Hepatocyte (in vitro differentiated cells): ENCODE data around the gene PPM1K. TPM values are rescaled to one million over a fixed set of nuclear protein-coding genes. Genes with fewer than 3 reads are reported as not detected.

Experiments used
- DNase-seq: peaks from one replicate; pipeline ENCODE4 v3.0.0-alpha.2; 2016; ENCODE audit warnings: low spot score
- H2AFZ ChIP-seq: fragments of 200-600 bp; sonication (generic); 2 replicates; pipeline ENCODE4 v1.6.0; 2016; ENCODE audit warnings: antibody characterized with exemption, mild to moderate bottlenecking
- H3K27ac ChIP-seq: fragments of 200-600 bp; sonication (generic); 2 replicates; pipeline ENCODE4 v1.5.1; 2016; ENCODE audit warnings: mild to moderate bottlenecking
- H3K27me3 ChIP-seq: fragments of 200-600 bp; sonication (generic); 2 replicates; pipeline ENCODE4 v1.6.1; 2016
- H3K36me3 ChIP-seq: fragments of 200-600 bp; sonication (generic); replicated peaks from 2 replicates; pipeline ENCODE4 v1.5.1; 2016; ENCODE audit warnings: low read depth; ENCODE audit not compliant: insufficient read depth
- H3K4me1 ChIP-seq: fragments of 200-600 bp; sonication (generic); 2 replicates; pipeline ENCODE4 v1.5.1; 2016; ENCODE audit warnings: mild to moderate bottlenecking, moderate library complexity; ENCODE audit not compliant: insufficient read depth
- H3K4me2 ChIP-seq: fragments of 200-600 bp; sonication (generic); 2 replicates; pipeline ENCODE4 v1.6.0; 2016
- H3K4me3 ChIP-seq: fragments of 200-600 bp; sonication (generic); 2 replicates; pipeline ENCODE4 v1.5.1; 2016; ENCODE audit warnings: mild to moderate bottlenecking
- H3K79me2 ChIP-seq: fragments of 200-600 bp; sonication (generic); 2 replicates; pipeline ENCODE4 v1.6.0; 2017; ENCODE audit warnings: mild to moderate bottlenecking
- H3K9me2 ChIP-seq: fragments of 200-600 bp; sonication (generic); replicated peaks from 2 replicates; pipeline ENCODE4 v1.6.0; 2017; ENCODE audit warnings: mild to moderate bottlenecking; ENCODE audit not compliant: insufficient read depth
- H3K9me3 ChIP-seq: fragments of 200-600 bp; sonication (generic); 2 replicates; pipeline ENCODE4 v1.5.1; 2016; ENCODE audit warnings: low read depth, mild to moderate bottlenecking
- H4K20me1 ChIP-seq: fragments of 200-600 bp; sonication (generic); 2 replicates; pipeline ENCODE4 v1.6.0; 2016; ENCODE audit warnings: mild to moderate bottlenecking; ENCODE audit not compliant: insufficient read depth, poor library complexity, severe bottlenecking
- CTCF ChIP-seq: fragments of 200-600 bp; sonication (generic); IDR thresholded peaks from 2 replicates; pipeline ENCODE4 v1.5.1; 2016; ENCODE audit warnings: antibody characterized with exemption, mild to moderate bottlenecking; ENCODE audit not compliant: poor library complexity
- EZH2 ChIP-seq: fragments of 200-600 bp; sonication (generic); IDR thresholded peaks from 2 replicates; pipeline ENCODE4 v1.6.1; 2016; ENCODE audit warnings: antibody characterized with exemption, mild to moderate bottlenecking, borderline replicate concordance
- EZH2phosphoT487 ChIP-seq: fragments of 200-600 bp; sonication (generic); IDR thresholded peaks from one replicate; pipeline ENCODE4 v1.6.1; 2018; ENCODE audit warnings: antibody characterized with exemption, mild to moderate bottlenecking, low read depth, moderate library complexity; ENCODE audit not compliant: unreplicated experiment, severe bottlenecking
- WGBS: methylation state at CpG from one replicate; pipeline ENCODE4 v1.1.6; 2016; ENCODE audit warnings: low lambda C conversion rate; ENCODE audit errors: missing lambda C conversion rate; 5-methylcytosine and 5-hydroxymethylcytosine counted together
- polyA plus RNA-seq: library from polyadenylated mRNA; unstranded; fragments of >200 nt; fragmentation: Nextera tagmentation; extraction: Ambion mirVana; gene quantifications from 2 replicates; pipeline ENCODE4 v1.2.1, GENCODE V29; 2016
- total RNA-seq: library from RNA; depleted of rRNA; stranded (reverse); fragments of >200 nt; gene quantifications from 2 replicates; pipeline ENCODE4 v1.2.3, GENCODE V29; 2014

PPM1K gene
- total and polyA plus RNA-seq, 2 experiments from 2014 or later: 12.6 to 20.0 TPM

GRCh38 chr4:88275949-88276515, 8.3 kb downstream of the PPM1K start:
- H3K4me3 ChIP-seq: no peak overlapping the region
- H3K9me2 ChIP-seq: no peaks in the 10 kb centered on the region
- 79% methylated on average over 4 of the region's 4 CpGs for WGBS
- no peaks in the 10 kb centered on the region for H4K20me1 ChIP-seq
- no peaks in the 10 kb centered on the region for H3K9me3 ChIP-seq
- TF ChIP-seq CTCF (no peak), EZH2 (no peak), EZH2phosphoT487 (no peak)
- DNase-seq: no peak
- no peaks in the 10 kb centered on the region for H3K27me3 ChIP-seq
- H3K4me2 ChIP-seq: peak overlapping the region; percentile 33
- H3K4me1 ChIP-seq: no peaks in the 10 kb centered on the region
- H3K79me2 ChIP-seq: peaks cover 43% of the 10 kb centered on the region
- no peaks in the 10 kb centered on the region for H3K36me3 ChIP-seq
- H2AFZ ChIP-seq: no peak overlapping the region
- peak overlapping the region; percentile 22 for H3K27ac ChIP-seq

GRCh38 chr4:88275516-88275915, 8.8 kb downstream of the PPM1K start:
- H3K36me3 ChIP-seq: no peaks in the 10 kb centered on the region
- no peaks in the 10 kb centered on the region for H3K4me1 ChIP-seq
- peak overlapping the region; percentile 33 for H3K4me2 ChIP-seq
- 68% methylated on average over 1 of the region's 1 CpG for WGBS
- TF ChIP-seq CTCF (no peak), EZH2 (no peak), EZH2phosphoT487 (no peak)
- no peak for DNase-seq
- H3K27me3 ChIP-seq: no peaks in the 10 kb centered on the region
- H3K9me3 ChIP-seq: no peaks in the 10 kb centered on the region
- no peaks in the 10 kb centered on the region for H3K9me2 ChIP-seq
- H3K4me3 ChIP-seq: no peak overlapping the region
- peaks cover 37% of the 10 kb centered on the region for H3K79me2 ChIP-seq
- no peaks in the 10 kb centered on the region for H4K20me1 ChIP-seq
- peak overlapping the region; percentile 22 for H3K27ac ChIP-seq
- no peak overlapping the region for H2AFZ ChIP-seq

GRCh38 chr4:88268913-88269312, 15.4 kb downstream of the PPM1K start:
- Histone ChIP-seq H3K4me3 (no peak overlapping the region), H2AFZ (no peak overlapping the region), H3K79me2 (no peaks in the 10 kb centered on the region), H3K27me3 (no peaks in the 10 kb centered on the region), H3K9me3 (no peaks in the 10 kb centered on the region), H3K27ac (no peak overlapping the region), H3K36me3 (no peaks in the 10 kb centered on the region), H3K9me2 (no peaks in the 10 kb centered on the region), H3K4me1 (no peaks in the 10 kb centered on the region), H4K20me1 (no peaks in the 10 kb centered on the region), H3K4me2 (no peak overlapping the region)
- no peak for DNase-seq
- 93% methylated on average over 1 of the region's 1 CpG for WGBS
- TF ChIP-seq CTCF (no peak), EZH2phosphoT487 (no peak), EZH2 (no peak)

- DNase-seq: no peak
- Histone ChIP-seq H3K79me2 (no peaks in the 10 kb centered on the region), H3K9me2 (no peaks in the 10 kb centered on the region), H3K27ac (no peak overlapping the region), H3K4me3 (no peak overlapping the region), H2AFZ (no peak overlapping the region), H3K27me3 (no peaks in the 10 kb centered on the region), H3K4me2 (no peak overlapping the region), H3K4me1 (no peaks in the 10 kb centered on the region), H4K20me1 (no peaks in the 10 kb centered on the region), H3K36me3 (no peaks in the 10 kb centered on the region), H3K9me3 (no peaks in the 10 kb centered on the region)
- 71% methylated on average over 1 of the region's 1 CpG for WGBS
- TF ChIP-seq EZH2 (no peak), CTCF (no peak), EZH2phosphoT487 (no peak)
Measured at GRCh38 chr4:88264336-88264735, 20.0 kb downstream of the PPM1K start.
